Activated naive CD4-positive, alpha-beta T cell treated with anti-CD3 and anti-CD28 coated beads for 36 hours (primary cell): ENCODE measurements around the gene BBS7. TPM values are rescaled to one million over a fixed set of nuclear protein-coding genes. Genes with fewer than 3 reads are reported as not detected.

ENCODE experiments used
- CTCF ChIA-PET: fragments of 350-600 bp; sonication (Branson Sonifier 250); formaldehyde crosslinking; loops from one replicate; lab custom pipeline; 2021; ENCODE audit warnings: antibody characterized with exemption; lab: Charles Lee
- DNase-seq: peaks from one replicate; pipeline ENCODE4 v3.0.0-alpha.2; 2020
- H3K27ac Mint-ChIP-seq: one replicate; pipeline ENCODE4 v1.8.0; 2021; ENCODE audit warnings: mild to moderate bottlenecking, mixed read lengths
- H3K27me3 Mint-ChIP-seq: one replicate; pipeline ENCODE4 v1.8.0; 2021; ENCODE audit warnings: low read depth, mixed read lengths
- H3K36me3 Mint-ChIP-seq: one replicate; pipeline ENCODE4 v1.8.0; 2021; ENCODE audit warnings: low read depth, mixed read lengths
- H3K4me1 Mint-ChIP-seq: one replicate; pipeline ENCODE4 v1.8.0; 2021; ENCODE audit warnings: low read depth, mixed read lengths
- H3K4me3 Mint-ChIP-seq: one replicate; pipeline ENCODE4 v1.8.0; 2021; ENCODE audit warnings: mild to moderate bottlenecking, moderate library complexity, mixed read lengths
- H3K9me3 Mint-ChIP-seq: one replicate; pipeline ENCODE4 v1.8.0; 2021; ENCODE audit warnings: mixed read lengths
- intact Hi-C: fragments of 100-400 bp; cut with micrococcal nuclease; formaldehyde crosslinking; loops from one replicate; pipeline ENCODE4 v1.15.1; 2023
- total RNA-seq, 2 experiments: library from RNA; stranded (reverse); gene quantifications; one replicate each; pipeline ENCODE4 v1.2.3, GENCODE V29; 2021

BBS7 gene
- 10 to 100 TPM; 16.6 to 19.4 TPM for total RNA-seq

DNA sequence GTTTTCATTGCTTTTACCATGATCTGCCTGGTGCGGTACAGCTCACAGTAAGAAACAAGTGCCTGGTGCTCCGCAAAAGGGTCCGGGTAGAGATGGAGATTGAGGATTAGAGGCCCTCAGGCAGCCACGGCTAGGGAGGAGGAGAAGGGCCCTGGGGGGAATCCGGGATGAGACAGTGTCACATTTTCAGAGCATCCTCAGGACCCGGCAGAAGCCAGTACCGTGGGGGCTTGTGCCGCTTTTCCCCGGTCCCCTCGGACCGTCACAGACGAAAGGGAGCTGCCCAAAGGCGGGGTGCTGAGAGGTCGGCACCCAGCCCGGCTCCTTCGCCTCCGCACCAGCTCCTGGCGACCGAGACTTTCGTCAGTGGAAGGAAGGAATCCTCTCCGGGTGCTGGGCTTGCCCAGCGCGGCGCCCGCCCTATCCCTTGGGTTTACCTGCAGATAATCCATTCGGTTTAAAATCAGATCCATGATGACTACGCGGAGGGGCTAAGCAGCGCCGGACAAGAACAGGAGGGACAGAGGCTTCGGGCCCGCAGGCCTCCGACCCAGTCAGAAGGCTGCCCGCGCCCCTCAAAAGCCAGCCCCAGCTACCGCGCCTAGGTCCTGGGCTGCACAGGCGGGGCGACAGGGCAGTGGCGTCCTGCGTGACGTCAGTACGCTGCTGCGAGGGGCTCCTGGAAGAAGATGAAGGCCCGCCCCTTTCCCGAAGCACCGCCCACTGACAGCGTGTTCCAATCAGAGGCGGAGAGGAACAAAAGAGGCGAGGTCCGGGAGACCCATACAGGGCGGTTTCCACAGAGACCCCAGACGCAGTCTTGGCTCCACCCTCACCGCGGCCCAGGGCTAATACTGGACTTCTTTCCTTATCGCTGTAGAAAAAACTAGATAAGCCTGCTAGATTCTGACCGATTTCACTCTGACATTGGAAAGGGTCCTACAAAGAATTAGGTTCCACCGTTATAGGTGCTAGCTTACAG, at the start of gene BBS7:
Gene BBS7 (minus strand): TSS at position 634 of the 982 bp plus-strand sequence. CDS start 161 bp downstream, at position 473.
- H3K4me3 Mint-ChIP-seq = peak within 1 kb of the TSS; percentile 95
- intact Hi-C loops = loop anchor here (1.0 to 2.0 kb wide), 6 partner anchors 28 to 862 kb away; partner anchors contain the start of genes ANXA5, BBS12, BLTP1 and EXOSC9
- no peaks in the 10 kb centered on the region for H3K9me3 Mint-ChIP-seq
- peaks cover 21% of the 10 kb centered on the region for H3K36me3 Mint-ChIP-seq
- H3K27me3 Mint-ChIP-seq = peaks cover 11% of the 10 kb centered on the region
- CTCF ChIA-PET = interaction anchor here (0.7 to 1.4 kb wide), 4 partner anchors 30 to 441 kb away, joined by 3 to 4 read pairs (median 3); no protein-coding TSS in a partner anchor
- H3K27ac Mint-ChIP-seq = peak within 1 kb of the TSS; percentile 76
- H3K4me1 Mint-ChIP-seq = peaks cover 29% of the 10 kb centered on the region
- peak; percentile 99 for DNase-seq

DNA sequence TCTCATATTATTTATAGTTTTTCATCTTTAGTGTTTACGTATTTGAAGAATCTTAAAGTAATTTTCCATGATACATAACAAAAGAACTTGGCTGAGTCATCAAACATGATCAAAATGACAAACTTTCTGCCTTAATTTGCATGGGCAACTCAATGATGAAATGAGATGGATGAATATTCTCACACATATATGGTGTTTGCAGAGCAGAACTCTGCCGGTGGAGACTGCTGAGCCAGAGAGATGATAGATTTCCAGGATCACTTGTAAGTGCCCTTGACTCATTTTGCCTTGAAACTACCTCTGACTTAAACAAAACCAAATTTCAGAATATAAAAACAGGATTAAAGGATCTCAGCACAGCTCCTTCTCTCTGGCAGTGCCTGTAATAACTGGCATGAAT, 43.4 kb upstream of the BBS7 start:
- intact Hi-C loops = no loop called here
- Mint-ChIP-seq H3K36me3 (no peaks in the 10 kb centered on the region), H3K4me3 (no peak overlapping the region), H3K4me1 (peaks cover 5% of the 10 kb centered on the region), H3K27me3 (peaks cover 2% of the 10 kb centered on the region), H3K9me3 (no peaks in the 10 kb centered on the region), H3K27ac (no peak overlapping the region)
- no peak for DNase-seq
- CTCF ChIA-PET = interaction anchor here (1.9 kb wide), 1 partner anchor 13 kb away, joined by 7 read pairs; no protein-coding TSS in a partner anchor

DNA sequence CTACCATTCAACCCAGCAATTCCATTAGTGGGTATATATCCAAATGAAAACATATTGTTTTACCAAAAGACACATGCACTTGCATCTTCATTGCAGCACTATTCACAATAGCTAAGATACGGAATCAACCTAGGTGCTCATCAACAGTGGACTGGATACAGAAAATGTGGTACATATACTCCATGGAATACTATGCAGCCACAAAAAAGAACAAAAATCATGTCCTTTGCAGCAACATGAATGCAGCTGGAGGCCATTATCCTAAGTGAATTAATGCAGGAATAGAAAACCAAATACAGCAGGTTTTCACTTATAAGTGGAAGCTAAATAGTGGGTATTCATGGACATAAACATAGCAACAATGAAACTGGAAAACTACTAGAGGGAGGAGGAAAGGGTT, 38.1 kb upstream of the BBS7 start:
- Mint-ChIP-seq H3K27me3 (no peaks in the 10 kb centered on the region), H3K4me1 (no peaks in the 10 kb centered on the region), H3K4me3 (no peak overlapping the region), H3K36me3 (no peaks in the 10 kb centered on the region), H3K9me3 (no peaks in the 10 kb centered on the region), H3K27ac (no peak overlapping the region)
- CTCF ChIA-PET = interaction anchor here (0.9 kb wide), 1 partner anchor 8 kb away, joined by 3 read pairs; no protein-coding TSS in a partner anchor
- no peak for DNase-seq
- intact Hi-C loops = no loop called here

DNA sequence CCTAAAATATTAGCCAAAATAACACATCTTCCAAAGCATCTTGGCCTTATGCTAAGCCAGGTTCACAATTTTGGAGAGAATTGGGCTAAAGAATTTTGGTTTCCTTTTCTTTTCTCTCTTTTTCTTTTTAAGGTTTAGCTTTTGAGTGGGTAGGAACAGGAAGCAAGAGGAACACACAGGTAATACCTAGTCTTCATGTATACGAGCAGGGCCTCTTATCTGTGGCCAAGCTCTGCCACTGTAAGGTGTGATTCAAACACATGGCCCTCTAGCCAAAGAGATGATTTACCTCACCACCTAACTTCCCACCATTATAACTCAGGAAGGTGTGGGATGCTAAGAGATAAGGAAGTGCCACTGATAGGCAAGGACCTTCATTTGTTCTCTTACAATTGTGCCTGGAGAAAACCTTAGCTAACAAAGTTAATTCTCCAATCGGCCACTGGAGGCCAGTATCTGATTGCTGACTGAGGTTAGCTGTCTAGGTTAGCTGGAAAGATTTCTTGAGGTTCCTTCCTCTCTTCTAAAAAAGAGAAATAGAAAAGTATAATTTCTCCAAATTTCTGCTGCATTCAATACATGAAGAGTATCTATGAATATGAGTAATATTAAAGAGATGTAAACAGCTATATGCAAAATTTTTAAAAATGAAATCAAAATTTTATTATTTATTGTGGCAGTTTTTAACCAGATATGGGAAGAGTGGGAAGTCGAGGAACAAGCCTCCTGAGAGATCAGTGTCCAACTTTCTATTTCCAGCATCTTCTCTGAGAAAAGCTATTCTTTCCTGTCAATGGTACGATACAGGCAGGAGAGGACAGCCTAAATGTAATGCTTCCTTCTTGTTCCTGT, 30.1 kb upstream of the BBS7 start:
- Mint-ChIP-seq H3K4me1 (peaks cover 10% of the 10 kb centered on the region), H3K36me3 (no peaks in the 10 kb centered on the region), H3K9me3 (no peaks in the 10 kb centered on the region), H3K27ac (no peak overlapping the region), H3K4me3 (no peak overlapping the region), H3K27me3 (no peaks in the 10 kb centered on the region)
- CTCF ChIA-PET = interaction anchor here (0.5 to 2.4 kb wide), 37 partner anchors 8 to 819 kb away, joined by 3 to 27 read pairs (median 4); partner anchors contain the start of gene BBS7
- peak; percentile 79 for DNase-seq
- intact Hi-C loops = loop anchor here (1.0 to 5.0 kb wide), 10 partner anchors 50 to 1032 kb away; partner anchors contain the start of gene BLTP1

DNA sequence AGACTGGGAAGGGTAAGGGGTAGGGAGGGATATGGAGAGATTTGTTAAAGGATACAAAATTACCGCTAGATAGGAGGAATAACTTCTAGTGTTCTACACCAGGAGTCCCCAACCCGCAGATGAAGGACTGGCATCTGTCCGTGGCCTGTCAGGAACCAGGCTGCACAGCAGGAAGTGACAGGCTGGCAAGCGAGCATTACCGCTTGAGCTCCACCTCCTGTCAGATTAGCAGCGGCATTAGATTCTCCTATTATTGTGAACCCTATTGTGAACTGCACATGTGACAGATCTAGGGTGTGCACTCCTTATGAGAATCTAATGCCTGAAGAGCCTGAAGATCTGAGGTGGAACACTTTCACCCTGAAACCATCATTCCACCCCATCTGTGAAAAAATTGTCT, 27.9 kb upstream of the BBS7 start:
- intact Hi-C loops = loop anchor here (1.0 kb wide), 1 partner anchor 28 kb away; the partner anchor contains the start of gene BBS7
- Mint-ChIP-seq H3K9me3 (no peaks in the 10 kb centered on the region), H3K27me3 (no peaks in the 10 kb centered on the region), H3K4me1 (peaks cover 10% of the 10 kb centered on the region), H3K4me3 (peak overlapping the region; percentile 58), H3K36me3 (no peaks in the 10 kb centered on the region), H3K27ac (no peak overlapping the region)
- peak; percentile 51 for DNase-seq
- CTCF ChIA-PET = interaction anchor here (0.8 kb wide), 1 partner anchor 9 kb away, joined by 3 read pairs; no protein-coding TSS in a partner anchor

- H3K4me3 Mint-ChIP-seq = no peak overlapping the region
- H3K27me3 Mint-ChIP-seq = peaks cover 12% of the 10 kb centered on the region
- H3K36me3 Mint-ChIP-seq = no peaks in the 10 kb centered on the region
- CTCF ChIA-PET = interaction anchor here (0.6 kb wide), 1 partner anchor 860 kb away, joined by 4 read pairs; no protein-coding TSS in a partner anchor
- intact Hi-C loops = no loop called here
- no peak for DNase-seq
- H3K9me3 Mint-ChIP-seq = no peaks in the 10 kb centered on the region
- peaks cover 5% of the 10 kb centered on the region for H3K4me1 Mint-ChIP-seq
- H3K27ac Mint-ChIP-seq = no peak overlapping the region
Observed at GRCh38 chr4:121888134-121888533, 17.9 kb upstream of the BBS7 start.

DNA sequence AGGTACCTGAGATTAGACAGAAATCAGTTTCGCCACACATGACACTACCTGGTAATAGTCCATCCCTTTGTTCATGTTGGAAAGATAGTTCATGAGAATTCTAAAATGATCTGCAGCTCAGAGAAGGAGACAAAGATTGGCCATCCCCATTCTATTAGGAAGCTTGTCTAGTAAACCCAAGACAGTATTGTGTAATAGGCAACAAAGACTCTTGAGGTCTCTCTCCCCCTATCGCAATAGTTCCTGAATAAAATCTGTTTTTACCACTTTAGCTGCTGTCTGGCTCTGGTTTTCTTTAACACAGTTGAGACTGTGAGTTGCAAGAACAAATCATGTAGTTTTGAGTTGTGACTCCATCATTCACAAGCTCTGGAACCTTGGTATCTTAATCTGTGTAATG, 14.8 kb upstream of the BBS7 start:
- Mint-ChIP-seq H3K9me3 (no peaks in the 10 kb centered on the region), H3K27me3 (peaks cover 24% of the 10 kb centered on the region), H3K4me1 (peaks cover 5% of the 10 kb centered on the region), H3K36me3 (no peaks in the 10 kb centered on the region), H3K27ac (no peak overlapping the region), H3K4me3 (no peak overlapping the region)
- no peak for DNase-seq
- intact Hi-C loops = no loop called here
- CTCF ChIA-PET = interaction anchor here (0.6 to 2.1 kb wide), 3 partner anchors 15 to 1753 kb away, joined by 3 to 10 read pairs (median 3); no protein-coding TSS in a partner anchor

- Mint-ChIP-seq H3K27ac (no peak overlapping the region), H3K27me3 (peaks cover 25% of the 10 kb centered on the region), H3K4me3 (no peak overlapping the region), H3K4me1 (peaks cover 5% of the 10 kb centered on the region), H3K9me3 (no peaks in the 10 kb centered on the region), H3K36me3 (no peaks in the 10 kb centered on the region)
- intact Hi-C loops = no loop called here
- DNase-seq = no peak
- CTCF ChIA-PET = no interaction called here
Observed at GRCh38 chr4:121881158-121881557, 10.9 kb upstream of the BBS7 start.

GRCh38 chr4:121879135-121879534, 8.9 kb upstream of the BBS7 start:
- no peaks in the 10 kb centered on the region for H3K9me3 Mint-ChIP-seq
- peaks cover 27% of the 10 kb centered on the region for H3K27me3 Mint-ChIP-seq
- H3K4me3 Mint-ChIP-seq = no peak overlapping the region
- intact Hi-C loops = no loop called here
- no peaks in the 10 kb centered on the region for H3K36me3 Mint-ChIP-seq
- H3K27ac Mint-ChIP-seq = no peak overlapping the region
- CTCF ChIA-PET = interaction anchor here (0.6 kb wide), 1 partner anchor 126 kb away, joined by 3 read pairs; no protein-coding TSS in a partner anchor
- DNase-seq = no peak
- H3K4me1 Mint-ChIP-seq = no peaks in the 10 kb centered on the region

GRCh38 chr4:121877041-121877773, 6.9 kb upstream of the BBS7 start:
- no peaks in the 10 kb centered on the region for H3K36me3 Mint-ChIP-seq
- no peak overlapping the region for H3K4me3 Mint-ChIP-seq
- CTCF ChIA-PET = no interaction called here
- intact Hi-C loops = no loop called here
- H3K27ac Mint-ChIP-seq = no peak overlapping the region
- peaks cover 31% of the 10 kb centered on the region for H3K27me3 Mint-ChIP-seq
- no peaks in the 10 kb centered on the region for H3K9me3 Mint-ChIP-seq
- DNase-seq = no peak
- H3K4me1 Mint-ChIP-seq = peaks cover 6% of the 10 kb centered on the region

DNA sequence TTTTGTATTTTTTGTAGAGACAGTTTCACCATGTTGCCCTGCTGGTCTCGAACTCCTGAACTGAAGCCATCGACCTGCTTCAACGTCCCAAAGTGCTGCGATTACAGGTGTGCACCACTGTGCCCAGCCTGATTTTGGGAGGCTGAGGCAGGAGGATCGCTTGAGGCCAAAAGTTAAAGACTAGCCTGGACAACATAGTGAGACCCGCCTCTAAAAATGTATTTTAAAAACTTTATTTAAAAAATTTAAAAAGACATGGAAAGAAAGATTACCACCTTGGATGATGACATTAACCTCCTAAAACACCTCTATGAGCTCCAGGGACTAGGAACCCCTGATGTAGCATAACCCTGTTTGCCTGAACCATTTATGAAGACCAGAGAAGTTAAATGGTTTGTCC, 5.8 kb upstream of the BBS7 start:
- DNase-seq = no peak
- peaks cover 29% of the 10 kb centered on the region for H3K27me3 Mint-ChIP-seq
- H3K4me3 Mint-ChIP-seq = no peak overlapping the region
- peaks cover 7% of the 10 kb centered on the region for H3K4me1 Mint-ChIP-seq
- intact Hi-C loops = no loop called here
- no peaks in the 10 kb centered on the region for H3K9me3 Mint-ChIP-seq
- no peaks in the 10 kb centered on the region for H3K36me3 Mint-ChIP-seq
- H3K27ac Mint-ChIP-seq = no peak overlapping the region
- CTCF ChIA-PET = interaction anchor here (0.8 kb wide), 1 partner anchor 25 kb away, joined by 3 read pairs; no protein-coding TSS in a partner anchor
